ENCODE results near the gene ABR. TPM values are rescaled to one million over a fixed set of nuclear protein-coding genes. Genes with fewer than 3 reads are reported as not detected.

The ABR gene
- total and polyA plus RNA-seq, 2 of the 8 experiments (the other 6 are each of a cell fraction or from before 2014, with no cell fraction given) = 44.8 to 47.2 TPM

GRCh38 chr17:1012823-1013728 lies 166.7 kb downstream of the ABR start:
- no peak overlapping the region for H3K23ac ChIP-seq (ENCODE audit: insufficient read length)
- H3K79me1 ChIP-seq (ENCODE audit: low read depth, low read length) = no peaks in the 10 kb centered on the region
- FAIRE-seq = no peak
- no peaks in the 10 kb centered on the region; a peak in 1 of 7 replicates for H3K4me1 ChIP-seq (replicated peaks in 1 of 4; ENCODE audit: control insufficient read depth in 3 of 4, insufficient read depth in 4 of 4, low read length in 3 of 4)
- H2AFZ ChIP-seq (ENCODE audit: low read length) = no peak overlapping the region
- H3K27ac ChIP-seq (ENCODE audit: low read depth, low read length) = no peak overlapping the region
- no peaks in the 10 kb centered on the region for H3K23me2 ChIP-seq (ENCODE audit: low read depth, low read length)
- H3K14ac ChIP-seq (ENCODE audit: insufficient read length) = no peak overlapping the region
- TF ChIP-seq CHD2 (IDR thresholded peaks at IDR 0.05; ENCODE audit: low read length) = no peak
- TF ChIP-seq ASH2L (IDR thresholded peaks at IDR 0.05; ENCODE audit: low read length) = no peak
- TF ChIP-seq KDM1A (IDR thresholded peaks at IDR 0.05; ENCODE audit: borderline replicate concordance, low read length) = peak; percentile 51; the same call in 1 of the 2 replicates
- H2AK5ac ChIP-seq (ENCODE audit: low read depth, low read length) = no peak overlapping the region
- no peak for DNase-seq (ENCODE audit: low read depth in 1 of 2, low spot score in 2 of 2)
- H3K4me3 ChIP-seq (ENCODE audit: extremely low read depth in 1 of 4, insufficient read depth in 2 of 4, low read depth in 3 of 4, low read length in 4 of 4) = no peak overlapping the region
- no peak overlapping the region for H3K18ac ChIP-seq (ENCODE audit: extremely low read depth, low read length)
- no peak overlapping the region for H3K4me2 ChIP-seq (ENCODE audit: insufficient read depth in 1 of 2, low read depth in 2 of 2, low read length in 2 of 2)
- WGBS, 2 experiments (ENCODE audit: extremely low coverage in 1 of 2, insufficient coverage in 1 of 2, insufficient read length in 1 of 2, insufficient replicate concordance in 2 of 2, low coverage in 1 of 2, low lambda C conversion rate in 2 of 2, missing lambda C conversion rate in 1 of 2) = 90% methylated on average over 21 of the region's 30 CpGs; no CpG with 5 or more reads in 1 of the 2 experiments
- ChIA-PET CTCF (ENCODE audit: partially characterized antibody) (interaction anchor here (1.6 to 1.7 kb wide), 2 partner anchors 10 to 44 kb away, joined by 3 to 6 read pairs; no protein-coding TSS in a partner anchor), POLR2A (ENCODE audit: partially characterized antibody) (interaction anchor here (1.0 kb wide), 2 partner anchors 20 to 240 kb away, joined by 3 to 4 read pairs; no protein-coding TSS in a partner anchor)
- no peak overlapping the region for H3K9ac ChIP-seq (replicated peaks in 1 of 4; ENCODE audit: extremely low read depth in 1 of 4, low read depth in 3 of 4, low read length in 3 of 4)
- H4K91ac ChIP-seq (replicated peaks; ENCODE audit: insufficient read length, low read length) = no peak overlapping the region
- H3K27me3 ChIP-seq (replicated peaks in 1 of 4; ENCODE audit: control insufficient read depth in 3 of 4, extremely low read depth in 1 of 4, insufficient read depth in 3 of 4, low read length in 3 of 4) = no peaks in the 10 kb centered on the region
- H4K5ac ChIP-seq (ENCODE audit: insufficient read length, low read depth, low read length) = no peak overlapping the region
- H2BK12ac ChIP-seq (ENCODE audit: low read depth, low read length) = no peak overlapping the region
- H2BK20ac ChIP-seq (ENCODE audit: low read length) = no peak overlapping the region
- H3K56ac ChIP-seq (replicated peaks; ENCODE audit: insufficient read length, low read depth, low read length) = no peak overlapping the region
- H3K4ac ChIP-seq (replicated peaks; ENCODE audit: insufficient read length, low read depth, low read length) = no peak overlapping the region
- no peaks in the 10 kb centered on the region for H3K9me3 ChIP-seq (ENCODE audit: insufficient read depth in 2 of 2, low read depth in 1 of 2, low read length in 1 of 2)
- H2BK15ac ChIP-seq (ENCODE audit: low read length) = no peak overlapping the region
- H2BK120ac ChIP-seq (replicated peaks; ENCODE audit: low read depth, low read length) = no peak overlapping the region
- H3K79me2 ChIP-seq (ENCODE audit: control insufficient read depth in 1 of 2, insufficient read depth in 2 of 2, low read length in 2 of 2) = no peaks in the 10 kb centered on the region
- peaks cover 0 to 1% of the 10 kb centered on the region in 2 experiments for H4K20me1 ChIP-seq (replicated peaks in 1 of 2; ENCODE audit: control insufficient read depth in 1 of 2, insufficient read depth in 2 of 2, low read length in 2 of 2)
- H3K36me3 ChIP-seq (ENCODE audit: control insufficient read depth in 2 of 4, insufficient read depth in 4 of 4, low read length in 3 of 4) = peaks cover 0 to 8% (median 0%) of the 10 kb centered on the region in 4 experiments; a peak in 2 of 8 replicates
- H4K8ac ChIP-seq (ENCODE audit: extremely low read depth, insufficient read depth, low read length) = no peak overlapping the region
- H2BK5ac ChIP-seq (ENCODE audit: low read depth, low read length) = no peak overlapping the region
